Activated CD4-positive, alpha-beta T cell treated with anti-CD3 and anti-CD28 coated beads, Interleukin-2, amount 10 ng/mL, durations not matched to agents 7 days and 5 days (primary cell): ENCODE results near the gene TNFAIP8L1. TPM values are rescaled to one million over a fixed set of nuclear protein-coding genes. Genes with fewer than 3 reads are reported as not detected.

Experiments used
- CTCF ChIA-PET: fragments of 350-600 bp; sonication (Branson Sonifier 250); formaldehyde crosslinking; loops from one replicate; lab custom pipeline; 2021; ENCODE audit warnings: antibody characterized with exemption; lab: Charles Lee
- POLR2A ChIA-PET: fragments of 350-600 bp; sonication (Branson Sonifier 250); formaldehyde crosslinking; loops from one replicate; lab custom pipeline; 2021; ENCODE audit warnings: antibody characterized with exemption; lab: Charles Lee
- DNase-seq: peaks from one replicate; pipeline ENCODE4 v3.0.0-alpha.2; 2020
- H3K27ac Mint-ChIP-seq: one replicate; pipeline ENCODE4 v1.8.0; 2021; ENCODE audit warnings: mild to moderate bottlenecking, moderate library complexity, mixed read lengths
- H3K27me3 Mint-ChIP-seq: one replicate; pipeline ENCODE4 v1.8.0; 2021; ENCODE audit warnings: mixed read lengths
- H3K36me3 Mint-ChIP-seq: one replicate; pipeline ENCODE4 v1.8.0; 2021; ENCODE audit warnings: low read depth, mixed read lengths
- H3K4me1 Mint-ChIP-seq: one replicate; pipeline ENCODE4 v1.8.0; 2021; ENCODE audit warnings: mixed read lengths
- H3K4me3 Mint-ChIP-seq: one replicate; pipeline ENCODE4 v1.8.0; 2021; ENCODE audit warnings: mild to moderate bottlenecking, moderate library complexity, mixed read lengths
- H3K9me3 Mint-ChIP-seq: one replicate; pipeline ENCODE4 v1.8.0; 2021; ENCODE audit warnings: mixed read lengths
- total RNA-seq, 2 experiments: library from RNA; stranded (reverse); gene quantifications; one replicate each; pipeline ENCODE4 v1.2.3, GENCODE V29; 2021

Gene TNFAIP8L1
- total RNA-seq, 2 experiments from 2014 or later, result 19.6 to 21.9 TPM

DNA sequence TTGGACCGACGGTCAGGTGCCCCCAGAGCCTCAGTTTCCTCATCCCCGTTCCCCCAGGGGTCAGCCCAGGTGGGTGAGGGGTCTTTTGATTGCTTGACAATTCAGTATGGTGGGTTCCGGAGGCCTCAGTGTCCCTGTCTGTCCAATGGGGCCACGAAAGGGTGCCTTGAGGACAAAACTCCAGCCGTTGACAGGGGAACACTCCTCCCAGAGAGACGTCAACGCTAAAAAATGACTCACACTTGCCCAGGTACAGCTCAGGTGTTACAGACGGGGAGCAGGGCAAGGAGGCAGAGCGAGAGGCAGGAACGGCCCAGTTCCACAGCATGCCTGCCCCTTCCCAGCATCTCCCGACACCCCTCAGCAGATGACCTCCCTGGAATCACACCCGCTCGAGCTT is 1.8 kb downstream of the TNFAIP8L1 start:
- peaks cover 2% of the 10 kb centered on the region for H3K36me3 Mint-ChIP-seq
- peaks cover 35% of the 10 kb centered on the region for H3K4me1 Mint-ChIP-seq
- H3K27me3 Mint-ChIP-seq, result no peaks in the 10 kb centered on the region
- no peak overlapping the region for H3K27ac Mint-ChIP-seq
- peak overlapping the region; percentile 25 for H3K4me3 Mint-ChIP-seq
- ChIA-PET CTCF (interaction anchor here (0.6 to 1.7 kb wide), 3 partner anchors 74 to 635 kb away, joined by 3 to 4 read pairs (median 3); partner anchors contain the start of gene FEM1A), POLR2A (no interaction called here)
- DNase-seq, result no peak
- no peaks in the 10 kb centered on the region for H3K9me3 Mint-ChIP-seq

DNA sequence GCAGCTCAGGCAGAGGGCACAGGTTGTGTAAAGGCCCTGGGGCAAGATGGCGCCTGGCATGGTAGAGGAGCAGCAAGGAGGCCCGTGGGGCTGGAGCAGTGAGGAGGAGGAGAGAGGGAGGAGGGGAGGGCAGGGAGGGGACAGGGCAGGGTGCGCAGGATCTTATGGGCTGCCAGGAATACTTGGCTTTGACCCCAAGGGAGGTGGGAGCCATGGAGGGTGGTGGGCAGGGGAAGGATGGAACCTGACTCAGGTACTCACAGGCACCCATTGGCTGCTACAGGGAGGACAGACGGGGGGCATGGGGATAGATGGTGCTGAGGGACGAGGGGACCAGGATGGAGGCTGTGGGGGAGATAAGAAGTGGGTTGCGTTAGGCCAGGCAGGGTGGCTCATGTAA is 3.3 kb downstream of the TNFAIP8L1 start:
- POLR2A ChIA-PET, result no interaction called here
- Mint-ChIP-seq H3K4me1 (peaks cover 24% of the 10 kb centered on the region), H3K9me3 (no peaks in the 10 kb centered on the region), H3K27ac (peak overlapping the region; percentile 64), H3K36me3 (peaks cover 4% of the 10 kb centered on the region), H3K27me3 (no peaks in the 10 kb centered on the region), H3K4me3 (no peak overlapping the region)
- no peak for DNase-seq
- CTCF ChIA-PET, result interaction anchor here (0.6 kb wide), 1 partner anchor 668 kb away, joined by 3 read pairs; no protein-coding TSS in a partner anchor

DNA sequence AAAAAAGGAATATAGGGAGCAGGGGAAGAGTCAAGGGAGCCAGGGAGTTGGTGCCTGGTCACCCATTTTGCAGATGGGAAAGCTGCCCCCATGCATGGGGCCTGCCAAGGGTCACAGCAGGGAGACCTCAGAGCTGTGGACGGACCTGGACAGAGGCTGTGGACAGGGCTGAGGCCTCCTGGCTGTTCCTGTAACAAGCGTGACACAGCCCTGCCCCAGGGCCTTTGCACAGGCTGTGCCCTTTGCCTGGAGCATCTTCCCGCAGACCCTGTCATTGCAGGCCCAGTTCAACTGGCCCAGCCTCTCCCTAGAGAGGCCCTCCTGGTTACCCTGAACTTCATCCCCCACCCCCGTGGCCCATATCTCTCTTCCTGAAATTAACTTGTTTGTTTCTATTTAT is 6.4 kb downstream of the TNFAIP8L1 start:
- no peak for DNase-seq
- Mint-ChIP-seq H3K4me1 (peaks cover 8% of the 10 kb centered on the region), H3K9me3 (no peaks in the 10 kb centered on the region), H3K4me3 (no peak overlapping the region), H3K27ac (peak overlapping the region; percentile 60), H3K36me3 (peaks cover 2% of the 10 kb centered on the region), H3K27me3 (no peaks in the 10 kb centered on the region)
- CTCF ChIA-PET, result interaction anchor here (0.6 to 1.4 kb wide), 3 partner anchors 9 to 76 kb away, joined by 3 read pairs; no protein-coding TSS in a partner anchor
- POLR2A ChIA-PET, result no interaction called here

DNA sequence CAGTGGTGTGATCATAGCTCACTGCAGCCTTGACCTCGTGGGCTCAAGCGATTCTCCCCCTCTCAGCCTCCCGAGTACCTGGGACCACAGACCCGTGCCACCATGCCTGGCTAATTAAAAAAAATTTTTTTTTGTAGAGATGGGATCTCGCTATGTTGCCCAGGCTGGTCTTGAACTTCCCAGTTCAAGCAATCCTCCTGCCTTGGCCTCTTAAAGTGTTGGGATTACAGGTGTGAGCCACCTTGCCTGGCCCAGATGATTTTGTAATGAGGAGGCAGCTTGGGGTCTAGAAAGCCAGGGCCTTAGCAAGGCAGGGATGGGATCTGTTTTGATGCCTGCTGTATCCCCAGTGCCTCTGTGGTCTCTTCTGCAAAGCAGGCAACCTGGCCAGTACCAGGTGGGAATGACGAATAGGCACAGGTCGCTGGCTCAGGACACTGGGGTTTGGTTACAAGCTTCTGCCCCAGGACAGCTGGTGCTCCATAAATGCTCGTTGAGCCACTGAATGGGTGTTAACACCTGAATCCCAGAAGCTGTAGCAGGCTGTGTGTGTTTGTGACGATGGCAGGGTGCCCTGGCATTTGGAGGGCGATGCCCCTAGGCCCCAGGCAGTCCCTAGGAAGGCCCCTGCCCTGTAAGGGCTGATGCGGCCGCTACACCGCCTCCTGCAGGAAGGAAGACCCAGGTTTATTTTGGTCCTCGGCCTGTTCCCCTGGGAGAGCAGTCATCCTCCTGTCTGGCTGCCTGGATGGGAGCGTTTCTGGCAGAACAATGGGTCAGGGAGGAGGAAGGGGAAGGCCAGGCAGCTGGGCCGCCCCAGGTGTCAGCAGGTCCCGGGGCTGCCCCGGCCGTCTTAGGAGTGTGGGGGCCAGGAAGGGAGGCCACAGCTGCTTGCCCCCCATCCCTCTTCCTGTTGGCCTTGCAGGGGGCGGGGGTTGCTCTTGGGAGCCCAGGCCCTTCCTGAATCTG is 8.6 kb downstream of the TNFAIP8L1 start:
- H3K27ac Mint-ChIP-seq, result no peak overlapping the region

DNA sequence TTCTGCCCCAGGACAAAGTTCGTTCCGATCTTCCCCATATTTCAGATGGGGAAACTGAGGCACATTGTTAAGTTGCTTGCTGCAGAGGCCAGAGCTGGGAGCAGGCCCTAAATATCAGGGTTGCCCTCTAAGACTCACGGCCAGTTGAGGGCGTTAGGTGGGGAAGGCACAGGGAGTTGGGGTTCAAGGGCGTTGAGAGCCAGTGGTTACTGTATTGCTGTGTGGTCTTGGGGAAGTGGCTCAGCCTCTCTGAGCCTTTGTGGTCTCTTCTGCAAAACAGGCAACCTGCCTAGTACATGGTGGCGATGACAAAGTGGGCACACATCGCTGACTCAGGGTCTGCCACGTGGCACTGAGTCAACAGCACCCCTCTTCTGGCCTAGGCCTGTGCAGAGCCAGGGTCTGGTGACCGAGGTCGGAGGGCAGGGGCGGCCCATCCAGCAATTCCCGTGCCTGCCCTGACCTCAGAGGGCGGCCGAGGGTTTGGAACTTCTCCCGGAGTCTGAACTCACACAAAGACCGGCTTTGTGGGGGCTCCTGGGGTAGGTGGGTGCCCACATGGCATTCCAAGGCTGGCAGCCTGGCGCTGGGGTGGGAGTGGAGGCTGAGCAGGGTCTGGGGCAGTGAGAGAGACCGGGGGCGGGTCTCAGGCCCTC is 10.2 kb downstream of the TNFAIP8L1 start:
- DNase-seq, result no peak
- H3K9me3 Mint-ChIP-seq, result no peaks in the 10 kb centered on the region
- ChIA-PET POLR2A (no interaction called here), CTCF (interaction anchor here (0.8 to 5.0 kb wide), 2 partner anchors 12 to 17 kb away, joined by 4 to 25 read pairs; no protein-coding TSS in a partner anchor)
- H3K4me3 Mint-ChIP-seq, result no peak overlapping the region
- H3K36me3 Mint-ChIP-seq, result peaks cover 4% of the 10 kb centered on the region
- H3K4me1 Mint-ChIP-seq, result peaks cover 1% of the 10 kb centered on the region
- H3K27ac Mint-ChIP-seq, result no peak overlapping the region
- H3K27me3 Mint-ChIP-seq, result no peaks in the 10 kb centered on the region

More for the DNA sequence above, 8.6 kb downstream of the TNFAIP8L1 start:
- peaks cover 2% of the 10 kb centered on the region for H3K36me3 Mint-ChIP-seq
- ChIA-PET POLR2A (interaction anchor here (0.6 kb wide), 2 partner anchors 20 to 52 kb away, joined by 4 read pairs; no protein-coding TSS in a partner anchor), CTCF (interaction anchor here (0.6 to 5.0 kb wide), 4 partner anchors 11 to 25 kb away, joined by 3 to 25 read pairs (median 5); no protein-coding TSS in a partner anchor)
- H3K4me3 Mint-ChIP-seq, result no peak overlapping the region
- no peak for DNase-seq
- H3K9me3 Mint-ChIP-seq, result no peaks in the 10 kb centered on the region
- no peaks in the 10 kb centered on the region for H3K4me1 Mint-ChIP-seq
- H3K27me3 Mint-ChIP-seq, result no peaks in the 10 kb centered on the region

DNA sequence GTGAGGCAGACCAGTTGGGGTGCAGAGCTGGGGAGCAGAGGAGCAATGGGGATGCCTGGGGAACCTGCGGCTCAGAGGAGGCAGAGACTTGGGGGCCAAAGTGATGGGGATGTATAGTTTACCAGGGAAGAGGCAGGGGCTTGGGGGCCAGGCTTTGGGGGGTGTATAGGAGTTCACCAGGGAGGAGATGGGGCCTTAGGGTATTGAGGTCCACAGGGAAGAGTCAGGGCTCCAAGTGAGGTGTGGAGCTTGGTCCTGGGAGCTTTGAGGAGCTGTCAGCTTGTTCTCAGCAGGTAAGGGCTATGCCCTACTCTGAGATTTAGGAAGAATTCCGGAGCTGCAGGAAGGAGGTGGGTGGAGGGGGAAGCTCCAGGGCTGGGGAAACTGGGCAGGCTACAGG is 10.8 kb downstream of the TNFAIP8L1 start:
- Mint-ChIP-seq H3K36me3 (peaks cover 9% of the 10 kb centered on the region), H3K4me1 (peaks cover 4% of the 10 kb centered on the region), H3K4me3 (no peak overlapping the region), H3K27me3 (no peaks in the 10 kb centered on the region), H3K9me3 (no peaks in the 10 kb centered on the region), H3K27ac (no peak overlapping the region)
- DNase-seq, result no peak
- POLR2A ChIA-PET, result no interaction called here
- CTCF ChIA-PET, result interaction anchor here (0.9 to 5.0 kb wide), 2 partner anchors 12 to 13 kb away, joined by 6 to 25 read pairs; no protein-coding TSS in a partner anchor

DNA sequence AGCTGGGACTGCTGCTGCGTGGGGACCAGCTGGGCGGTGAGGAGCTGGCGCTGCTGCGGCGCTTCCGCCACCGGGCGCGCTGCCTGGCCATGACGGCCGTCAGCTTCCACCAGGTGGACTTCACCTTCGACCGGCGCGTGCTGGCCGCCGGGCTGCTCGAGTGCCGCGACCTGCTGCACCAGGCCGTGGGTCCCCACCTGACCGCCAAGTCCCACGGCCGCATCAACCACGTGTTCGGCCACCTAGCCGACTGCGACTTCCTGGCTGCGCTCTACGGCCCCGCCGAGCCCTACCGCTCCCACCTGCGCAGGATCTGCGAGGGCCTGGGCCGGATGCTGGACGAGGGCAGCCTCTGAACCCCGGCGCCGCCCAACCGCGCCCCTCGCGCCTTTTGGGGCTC is 12.8 kb downstream of the TNFAIP8L1 start:
- no peak for DNase-seq
- H3K4me3 Mint-ChIP-seq, result no peak overlapping the region
- POLR2A ChIA-PET, result no interaction called here
- no peaks in the 10 kb centered on the region for H3K27me3 Mint-ChIP-seq
- H3K36me3 Mint-ChIP-seq, result peaks cover 7% of the 10 kb centered on the region
- CTCF ChIA-PET, result interaction anchor here (0.6 to 5.0 kb wide), 2 partner anchors 15 to 217 kb away, joined by 3 to 25 read pairs; no protein-coding TSS in a partner anchor
- peaks cover 4% of the 10 kb centered on the region for H3K4me1 Mint-ChIP-seq
- H3K27ac Mint-ChIP-seq, result no peak overlapping the region
- no peaks in the 10 kb centered on the region for H3K9me3 Mint-ChIP-seq

DNA sequence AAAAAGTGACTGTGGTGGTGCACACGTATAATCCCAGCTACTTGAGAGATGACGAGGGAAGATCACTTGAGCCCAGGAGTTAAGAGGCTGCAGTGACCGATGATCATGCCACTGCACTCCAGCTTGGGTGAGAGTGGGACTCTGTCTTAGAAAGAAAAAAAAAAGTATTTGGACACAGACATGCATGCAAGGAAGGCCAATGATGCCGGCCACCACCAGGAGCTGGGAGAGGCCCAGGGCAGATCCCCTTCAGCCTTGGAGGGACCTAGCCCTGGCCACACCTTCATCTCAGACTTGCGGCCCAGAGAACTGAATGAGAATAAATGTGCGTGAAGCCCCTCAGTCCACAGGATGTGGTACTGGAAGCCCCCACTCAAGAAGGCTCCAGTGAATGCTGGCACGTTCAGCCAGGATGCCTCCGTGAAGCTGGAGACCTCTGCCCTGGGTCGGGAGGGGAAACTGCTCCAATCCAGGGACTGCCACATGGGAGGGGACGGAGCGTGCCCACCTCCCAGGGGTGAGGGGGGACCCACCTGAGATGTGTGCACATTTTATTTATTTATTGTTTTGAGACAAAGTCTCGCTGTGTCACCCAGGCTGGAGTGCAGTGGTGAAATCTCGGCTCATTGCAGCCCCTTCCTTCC is 14.6 kb downstream of the TNFAIP8L1 start:
- Mint-ChIP-seq H3K27ac (no peak overlapping the region), H3K4me3 (no peak overlapping the region), H3K9me3 (no peaks in the 10 kb centered on the region), H3K4me1 (peaks cover 4% of the 10 kb centered on the region), H3K36me3 (peaks cover 12% of the 10 kb centered on the region), H3K27me3 (no peaks in the 10 kb centered on the region)
- POLR2A ChIA-PET, result no interaction called here
- no peak for DNase-seq
- CTCF ChIA-PET, result no interaction called here

DNA sequence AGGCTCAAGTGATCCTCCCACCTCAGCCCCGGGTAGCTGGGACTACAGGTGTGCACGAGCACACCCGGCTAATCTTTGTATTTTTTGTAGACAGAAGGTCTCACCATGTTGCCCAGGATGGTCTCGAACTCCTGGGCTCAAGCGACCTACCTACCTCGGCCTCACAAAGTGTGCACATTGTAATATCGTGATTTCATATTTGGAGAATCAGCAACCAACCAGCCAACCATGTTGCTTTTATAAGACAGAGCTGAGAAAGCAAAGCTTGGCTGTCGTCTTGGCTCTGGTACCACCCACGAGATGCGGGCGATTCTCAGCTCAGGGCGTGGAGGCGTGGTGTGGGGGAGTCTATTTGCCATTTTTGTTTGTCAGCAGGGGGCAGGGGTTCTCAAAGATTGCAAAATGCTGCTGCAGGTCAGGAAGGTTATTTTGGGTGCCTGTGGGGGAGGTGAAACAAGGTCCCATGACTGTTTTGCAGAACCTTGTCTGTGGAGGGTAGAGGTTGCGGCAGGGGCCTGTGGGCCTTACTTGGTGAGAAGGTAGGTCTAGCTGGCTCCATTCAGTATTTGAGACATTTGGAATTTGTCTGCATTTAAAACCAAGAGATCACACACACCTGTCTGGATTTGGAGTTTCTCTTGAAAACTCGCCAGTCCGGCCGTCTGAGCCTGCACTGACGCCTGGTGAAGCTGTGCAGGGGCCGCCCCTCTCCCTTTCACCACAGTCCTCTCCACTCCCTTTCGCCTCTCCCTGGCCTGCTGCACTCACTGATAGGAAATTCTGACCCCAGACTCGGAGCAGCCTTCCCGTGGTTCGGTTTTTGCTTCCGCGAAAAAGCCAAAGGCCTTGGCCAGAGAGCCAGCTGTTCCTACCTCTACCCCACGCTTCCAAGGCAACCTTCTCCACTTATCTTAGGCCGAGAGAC is 15.4 kb downstream of the TNFAIP8L1 start:
- H3K9me3 Mint-ChIP-seq, result no peaks in the 10 kb centered on the region
- H3K36me3 Mint-ChIP-seq, result peaks cover 17% of the 10 kb centered on the region
- peaks cover 4% of the 10 kb centered on the region for H3K4me1 Mint-ChIP-seq
- POLR2A ChIA-PET, result no interaction called here
- no peak for DNase-seq
- CTCF ChIA-PET, result interaction anchor here (0.7 kb wide), 1 partner anchor 9 kb away, joined by 3 read pairs; no protein-coding TSS in a partner anchor
- H3K27me3 Mint-ChIP-seq, result no peaks in the 10 kb centered on the region
- no peak overlapping the region for H3K27ac Mint-ChIP-seq
- no peak overlapping the region for H3K4me3 Mint-ChIP-seq

DNA sequence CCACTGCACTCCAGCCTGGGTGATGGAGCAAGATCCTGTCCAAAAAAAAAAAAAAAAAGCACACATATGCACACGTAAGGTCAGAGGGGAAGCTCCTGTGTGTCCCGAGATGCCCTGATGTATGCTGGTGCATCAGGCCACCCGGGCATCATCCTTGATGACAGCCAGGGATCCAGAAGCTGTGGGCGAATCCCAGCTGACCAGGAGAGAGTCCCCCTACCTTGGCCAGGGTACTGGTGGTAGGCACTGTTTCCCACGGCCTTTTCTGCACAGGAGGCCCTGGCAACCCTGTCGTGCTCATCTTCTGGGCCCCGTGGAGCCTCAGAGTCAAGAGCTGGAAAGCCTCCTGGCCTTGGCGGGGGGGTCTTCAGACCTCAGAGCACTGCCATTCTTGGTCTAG is 16.8 kb downstream of the TNFAIP8L1 start:
- Mint-ChIP-seq H3K4me1 (peaks cover 4% of the 10 kb centered on the region), H3K36me3 (peaks cover 19% of the 10 kb centered on the region), H3K27ac (no peak overlapping the region), H3K27me3 (no peaks in the 10 kb centered on the region), H3K9me3 (no peaks in the 10 kb centered on the region), H3K4me3 (no peak overlapping the region)
- ChIA-PET POLR2A (interaction anchor here (0.6 kb wide), 1 partner anchor 54 kb away, joined by 3 read pairs; no protein-coding TSS in a partner anchor), CTCF (interaction anchor here (0.9 kb wide), 1 partner anchor 20 kb away, joined by 3 read pairs; no protein-coding TSS in a partner anchor)
- no peak for DNase-seq

DNA sequence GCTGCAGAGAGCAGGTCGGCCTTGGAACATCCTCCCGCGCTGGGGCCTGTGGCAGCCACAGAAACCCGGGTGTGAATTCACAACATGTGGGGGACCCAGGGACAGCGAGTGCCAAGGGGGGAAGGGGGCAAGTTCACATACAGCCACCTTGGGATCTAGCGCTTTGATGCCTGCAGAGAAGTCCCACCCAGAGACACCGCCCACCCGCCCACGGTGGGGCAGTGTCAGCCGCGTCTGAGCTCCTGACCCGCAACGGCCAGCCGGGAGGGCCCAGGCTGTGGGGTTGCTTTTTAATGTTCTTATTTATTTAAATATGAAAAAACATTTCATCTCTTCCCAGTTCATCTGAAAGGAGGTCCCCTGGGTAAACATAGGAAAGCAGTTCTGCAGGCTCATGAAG is 17.9 kb downstream of the TNFAIP8L1 start:
- Mint-ChIP-seq H3K9me3 (no peaks in the 10 kb centered on the region), H3K4me1 (peaks cover 12% of the 10 kb centered on the region), H3K27ac (peak overlapping the region; percentile 36), H3K36me3 (peaks cover 21% of the 10 kb centered on the region), H3K27me3 (no peaks in the 10 kb centered on the region), H3K4me3 (no peak overlapping the region)
- DNase-seq, result no peak
- ChIA-PET POLR2A (no interaction called here), CTCF (interaction anchor here (1.6 kb wide), 1 partner anchor 54 kb away, joined by 3 read pairs; no protein-coding TSS in a partner anchor)
